IMR-90 (cell line): ENCODE results near the gene CHMP4A.

Experiments
- CEBPB ChIP-seq: IDR thresholded peaks from 2 replicates; pipeline ENCODE4 v1.6.1; 2012; ENCODE audit warnings: low read depth, low read length, improper control_type of control experiment
- CHD1 ChIP-seq: IDR thresholded peaks from 2 replicates; pipeline ENCODE4 v1.6.1; 2012; ENCODE audit warnings: low read depth, low read length, improper control_type of control experiment
- CTCF ChIP-seq: conservative IDR thresholded peaks from 2 replicates; pipeline ENCODE4 v1.5.1; 2012; ENCODE audit warnings: mild to moderate bottlenecking, low read depth, low read length, improper control_type of control experiment
- FOS ChIP-seq: fragments of 150-350 bp; IDR thresholded peaks from 2 replicates; pipeline ENCODE4 v1.6.1; 2016; ENCODE audit warnings: low read depth, low read length
- MXI1 ChIP-seq: IDR thresholded peaks from 2 replicates; pipeline ENCODE4 v1.6.1; 2012; ENCODE audit warnings: low read depth, mild to moderate bottlenecking, low read length, moderate library complexity, borderline replicate concordance
- POLR2A ChIP-seq: IDR thresholded peaks from 2 replicates; pipeline ENCODE4 v1.6.1; 2012; ENCODE audit warnings: mild to moderate bottlenecking, low read depth, low read length
- RAD21 ChIP-seq: IDR thresholded peaks from 2 replicates; pipeline ENCODE4 v1.6.1; 2012; ENCODE audit warnings: low read length, improper control_type of control experiment
- RCOR1 ChIP-seq: IDR thresholded peaks from 2 replicates; pipeline ENCODE4 v1.6.1; 2012; ENCODE audit warnings: mild to moderate bottlenecking, low read length, improper control_type of control experiment; ENCODE audit not compliant: insufficient replicate concordance
- RFX5 ChIP-seq: IDR thresholded peaks from 2 replicates; pipeline ENCODE4 v1.8.0; 2012; ENCODE audit warnings: low read depth, mild to moderate bottlenecking, low read length, moderate library complexity
- SMC3 ChIP-seq: fragments of 150-350 bp; IDR thresholded peaks from 2 replicates; pipeline ENCODE4 v1.6.1; 2016; ENCODE audit warnings: low read depth, mild to moderate bottlenecking, antibody characterized with exemption, low read length, moderate library complexity
- USF2 ChIP-seq: fragments of 150-350 bp; IDR thresholded peaks from 2 replicates; pipeline ENCODE4 v1.6.1; 2017; ENCODE audit warnings: mild to moderate bottlenecking, antibody characterized with exemption, low read length, low read depth

GRCh38 chr14:24254630-24255392, 41.5 kb upstream of the CHMP4A start:
- TF ChIP-seq CTCF: no peak
- TF ChIP-seq RAD21: no peak
- no peak for TF ChIP-seq USF2
- no peak for TF ChIP-seq POLR2A
- TF ChIP-seq RFX5: no peak
- no peak for TF ChIP-seq FOS
- no peak for TF ChIP-seq SMC3
- no peak for TF ChIP-seq MXI1
- TF ChIP-seq RCOR1: no peak
- no peak for TF ChIP-seq CHD1
- no peak for TF ChIP-seq CEBPB
